CMK (cell line): ENCODE data around the gene SGPL1.

Experiments used
- DNase-seq: peaks from one replicate; pipeline ENCODE4 v3.0.0-alpha.2; 2010; ENCODE audit warnings: low read depth

SGPL1 gene

DNA sequence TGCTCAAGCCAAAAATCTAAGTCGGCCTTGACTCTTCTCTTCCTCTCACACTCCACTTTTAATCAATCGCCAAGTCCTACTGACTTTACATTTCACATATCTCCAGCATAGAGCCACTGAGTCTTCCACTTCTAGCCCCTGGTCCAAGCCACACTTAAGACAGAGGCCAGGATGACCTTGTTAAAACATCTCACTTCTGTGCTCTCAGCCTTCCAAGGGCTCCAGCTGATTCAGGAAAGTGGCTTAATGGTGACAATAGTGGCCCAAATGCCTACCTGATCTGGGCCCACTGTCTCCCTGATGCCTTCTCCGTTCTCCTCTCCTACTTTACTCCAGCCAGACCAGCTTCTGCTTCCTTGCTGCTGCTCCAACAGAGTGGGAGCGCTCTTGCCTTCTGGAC is 35.0 kb upstream of the SGPL1 start:
- no peak for DNase-seq

DNA sequence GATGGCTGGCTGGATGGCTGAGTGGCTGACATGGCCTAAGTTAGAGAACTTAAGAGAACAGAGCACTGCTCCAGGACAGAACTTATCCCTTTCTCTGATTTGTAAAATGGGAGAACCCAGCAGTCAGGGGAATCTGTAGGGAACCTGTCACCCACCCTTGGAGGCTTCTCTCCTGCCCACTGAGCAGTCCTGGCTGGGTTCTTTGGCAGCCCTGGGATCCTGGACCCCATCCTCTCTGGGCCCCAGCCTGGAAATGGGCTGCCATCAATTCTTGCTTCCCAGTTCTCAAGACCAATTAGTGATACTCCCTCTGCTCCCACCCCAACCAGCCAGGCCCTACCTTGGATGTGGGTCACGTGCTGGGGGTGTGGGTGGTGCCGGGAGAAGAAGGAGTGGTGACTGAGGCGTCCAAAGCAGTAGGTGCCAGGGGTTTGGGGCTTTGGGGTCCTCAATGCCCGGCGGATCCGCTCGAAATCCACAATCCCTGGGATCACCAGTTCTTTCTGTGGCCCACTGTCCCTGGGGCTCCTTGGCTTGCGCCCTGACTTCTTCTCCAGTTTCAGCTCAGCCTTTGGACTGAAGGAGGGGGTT is 34.2 kb upstream of the SGPL1 start:
- no peak for DNase-seq

DNA sequence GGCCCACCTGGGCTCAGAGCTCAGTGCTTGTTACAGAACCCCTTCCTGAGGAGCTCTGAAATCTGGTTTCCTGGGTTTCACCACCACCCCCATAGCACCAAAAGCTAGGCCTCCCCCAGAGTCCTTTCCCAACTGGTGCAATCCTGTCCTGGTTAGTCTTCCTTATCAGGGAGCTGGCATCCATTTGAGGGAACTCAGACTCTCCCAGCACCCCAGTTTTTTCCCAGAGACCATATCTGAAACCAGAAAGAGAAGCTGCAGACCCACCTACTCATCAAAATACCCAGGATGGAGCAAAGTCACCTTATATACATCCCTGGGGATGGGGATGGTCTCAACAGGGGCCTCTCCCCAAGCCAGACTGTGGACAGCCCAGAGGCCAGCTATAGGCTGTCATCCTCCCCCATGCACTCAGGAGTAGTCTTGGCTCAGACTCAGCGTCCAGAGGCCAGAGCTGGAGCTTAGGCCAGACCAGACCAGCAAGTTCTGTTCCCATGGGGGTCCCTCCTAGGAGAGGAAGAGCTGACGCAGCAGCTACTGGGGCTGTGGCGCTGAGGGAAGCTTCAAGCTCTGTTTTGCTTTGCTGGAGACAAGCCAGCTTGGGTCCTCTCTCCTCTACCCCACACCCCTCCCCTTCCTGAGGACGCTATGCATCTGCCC is 33.5 kb upstream of the SGPL1 start:
- DNase-seq, result no peak

DNA sequence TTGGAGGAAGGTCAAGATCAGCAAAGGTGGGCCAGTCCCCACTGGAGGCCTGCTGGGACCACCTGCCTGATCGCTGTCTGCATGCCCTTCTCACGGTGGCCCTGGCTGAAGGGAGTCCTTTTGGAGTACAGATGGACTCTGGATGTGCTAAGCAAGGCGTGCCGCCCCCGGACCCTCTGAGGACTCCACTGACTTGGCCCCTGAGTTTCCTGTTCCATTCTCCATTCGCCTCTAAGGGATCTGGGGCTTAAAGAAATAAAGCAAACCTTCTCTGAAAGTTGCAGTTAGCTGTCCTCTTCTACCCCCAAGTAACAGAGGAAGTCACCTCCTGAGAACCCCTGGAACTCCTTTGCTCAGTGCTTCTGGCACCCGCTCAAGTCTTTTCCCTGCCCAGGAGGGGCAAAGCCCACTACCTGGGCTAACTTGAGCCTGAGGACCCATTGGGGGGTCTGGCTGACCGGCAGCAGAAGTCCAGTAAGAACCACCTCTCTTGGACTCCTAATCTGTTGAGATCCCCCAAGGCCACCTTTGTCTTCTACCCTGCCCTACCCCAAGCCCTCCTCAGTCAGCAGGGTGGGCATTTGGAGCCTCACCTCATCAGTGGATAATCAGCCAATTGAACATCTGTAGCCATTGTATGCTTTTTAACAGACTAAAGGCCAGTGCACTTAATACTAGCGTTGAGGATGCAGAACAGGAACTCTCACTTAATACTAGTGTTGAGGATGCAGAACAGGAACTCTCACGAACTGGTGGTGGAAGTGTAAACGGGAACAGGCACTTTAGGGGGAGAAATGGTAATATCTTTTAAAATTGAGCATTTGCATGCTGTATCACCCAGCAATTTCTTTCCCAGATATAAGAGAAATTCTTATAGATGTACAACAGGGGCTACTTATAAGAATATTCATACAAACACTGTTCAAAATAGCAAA is 32.7 kb upstream of the SGPL1 start:
- no peak for DNase-seq

DNA sequence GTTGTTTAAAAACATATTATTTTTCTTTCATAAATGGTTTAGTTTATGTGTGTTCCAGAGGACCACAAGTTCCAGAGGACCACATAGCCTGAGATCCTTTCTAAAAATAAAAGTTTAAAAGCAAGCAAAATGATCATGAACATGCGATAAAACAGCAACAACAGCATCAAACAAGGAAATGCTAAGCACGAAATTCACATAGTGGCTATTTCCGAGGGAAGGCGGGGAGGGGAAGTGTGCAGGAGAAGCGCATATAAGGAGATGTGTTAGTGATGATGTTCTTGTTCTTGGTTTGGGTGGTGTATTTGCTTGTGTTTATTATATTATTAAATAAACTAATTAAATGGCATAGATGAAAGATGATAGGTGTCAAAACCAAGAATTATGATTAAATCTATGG is 31.7 kb upstream of the SGPL1 start:
- DNase-seq, result no peak

DNA sequence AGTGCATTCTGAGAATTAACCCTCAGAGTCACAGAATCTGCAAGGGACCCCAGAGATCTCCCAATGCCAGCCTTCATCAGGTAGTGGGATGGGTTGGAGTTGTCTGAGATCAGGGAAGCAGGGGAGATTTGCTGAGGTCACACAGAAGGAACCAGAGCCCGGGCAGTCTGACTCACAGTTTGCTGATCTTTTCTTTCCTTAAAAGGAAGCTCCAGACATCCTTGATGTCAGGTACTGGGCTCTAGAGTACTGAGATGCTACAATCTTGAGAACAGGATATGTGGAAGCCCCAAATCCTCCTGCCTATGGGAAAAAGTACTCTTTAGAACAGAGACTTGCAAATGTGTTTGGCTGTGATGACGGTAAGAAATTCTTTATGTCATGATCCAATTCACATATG is 31.3 kb upstream of the SGPL1 start:
- no peak for DNase-seq

DNA sequence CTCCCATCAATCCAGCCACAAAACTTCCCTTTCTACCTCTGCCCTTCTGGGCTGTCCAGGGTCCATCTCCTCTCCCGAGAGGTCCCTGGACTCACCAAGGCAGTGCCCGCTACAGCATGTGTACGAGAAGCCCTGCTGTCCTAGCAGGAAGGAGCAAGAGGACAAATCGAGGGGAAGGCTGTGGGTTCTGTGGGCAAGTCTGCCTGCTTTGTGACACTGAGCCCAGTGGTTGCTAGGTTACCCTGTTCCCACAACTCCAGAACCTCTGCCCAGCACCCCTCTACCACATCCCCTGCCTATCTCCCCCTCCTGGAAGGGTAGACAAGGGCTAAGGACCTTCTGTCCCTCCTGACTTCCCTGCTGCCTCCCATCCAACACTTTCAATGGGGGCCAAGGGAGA is 30.6 kb upstream of the SGPL1 start, which contains the start of gene TBATA:
Gene TBATA (minus strand): TSS at position 188 of the 400 bp plus-strand sequence. CDS start 1,998 bp downstream, outside the sequence.
- peak; percentile 76 for DNase-seq

DNA sequence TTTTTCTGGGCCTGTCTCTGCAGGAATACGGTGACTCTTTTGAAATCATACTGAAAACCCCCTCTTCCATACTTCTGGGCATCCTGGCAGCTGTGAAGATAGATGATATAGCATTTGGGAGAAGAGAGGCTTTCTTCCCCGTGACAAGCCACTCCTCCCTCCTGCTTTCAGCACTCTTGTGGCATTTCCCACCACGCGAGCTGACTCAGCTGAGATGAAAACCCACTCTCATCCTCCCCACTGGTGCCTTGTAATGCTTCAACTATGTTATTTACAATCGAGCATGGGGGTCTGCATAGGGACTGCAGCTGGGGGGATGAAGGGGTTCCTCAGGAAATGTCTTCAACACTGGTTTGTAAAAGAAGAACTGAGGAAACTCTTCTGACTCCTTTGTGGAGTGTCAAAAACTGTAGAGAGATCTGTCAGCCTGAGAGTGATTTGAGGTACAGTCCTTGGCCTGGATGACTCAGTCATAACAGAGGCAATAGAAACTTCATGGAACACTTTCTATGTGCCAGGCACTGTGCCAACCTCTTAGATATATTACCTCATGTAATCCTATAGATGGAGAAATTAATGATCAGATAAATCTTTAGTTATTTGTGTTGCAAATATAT is 28.8 kb upstream of the SGPL1 start:
- DNase-seq, result no peak

DNA sequence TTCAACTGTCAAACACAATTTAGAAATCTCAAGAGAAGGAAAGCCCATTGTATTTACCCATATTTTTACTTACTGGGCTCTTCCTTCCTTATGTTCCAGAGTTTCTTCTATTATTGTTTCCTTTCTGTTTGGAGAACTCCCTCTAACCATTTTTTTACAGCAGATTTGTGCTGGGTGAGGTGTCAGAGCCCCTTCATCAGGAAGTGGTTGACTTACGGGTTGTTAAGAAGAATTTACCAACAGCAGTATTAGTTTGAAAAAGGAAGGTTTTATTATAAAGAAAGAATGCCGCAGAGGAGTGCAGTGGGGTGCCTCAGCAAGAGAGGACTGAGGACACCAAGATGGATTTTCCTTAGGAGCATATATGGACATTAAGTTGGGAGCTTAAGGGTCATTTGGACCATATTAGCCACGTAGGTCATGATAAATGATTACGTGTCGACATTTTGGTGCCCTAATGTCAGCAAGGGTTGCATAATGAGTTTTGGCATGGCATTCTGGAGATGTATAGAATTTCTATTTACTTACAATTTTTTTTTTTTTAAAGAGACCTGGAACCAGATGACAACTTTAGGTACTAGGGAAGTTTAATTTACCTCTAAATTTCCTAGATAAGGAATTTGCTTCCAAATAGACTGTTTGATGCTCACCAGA is 24.2 kb upstream of the SGPL1 start:
- no peak for DNase-seq

DNA sequence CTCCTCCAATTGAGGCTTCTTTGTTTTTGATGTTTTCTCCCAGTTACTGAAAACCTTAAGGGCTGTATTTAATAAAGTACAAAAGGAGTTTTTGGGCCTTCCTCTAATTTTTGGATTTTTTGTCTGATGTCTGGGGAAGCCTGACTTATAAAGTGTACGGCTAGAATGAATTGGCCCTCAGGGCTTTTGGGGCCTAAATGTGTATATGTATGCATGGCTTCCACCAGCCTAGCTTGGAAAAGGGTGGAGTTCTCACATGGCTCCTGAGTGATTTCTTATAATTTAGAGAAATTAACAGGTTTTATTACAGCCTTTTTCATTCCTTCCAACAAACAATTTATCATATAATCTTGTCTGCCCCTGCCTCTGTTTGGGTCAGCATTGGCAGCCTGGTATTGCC is 20.1 kb upstream of the SGPL1 start:
- no peak for DNase-seq

DNA sequence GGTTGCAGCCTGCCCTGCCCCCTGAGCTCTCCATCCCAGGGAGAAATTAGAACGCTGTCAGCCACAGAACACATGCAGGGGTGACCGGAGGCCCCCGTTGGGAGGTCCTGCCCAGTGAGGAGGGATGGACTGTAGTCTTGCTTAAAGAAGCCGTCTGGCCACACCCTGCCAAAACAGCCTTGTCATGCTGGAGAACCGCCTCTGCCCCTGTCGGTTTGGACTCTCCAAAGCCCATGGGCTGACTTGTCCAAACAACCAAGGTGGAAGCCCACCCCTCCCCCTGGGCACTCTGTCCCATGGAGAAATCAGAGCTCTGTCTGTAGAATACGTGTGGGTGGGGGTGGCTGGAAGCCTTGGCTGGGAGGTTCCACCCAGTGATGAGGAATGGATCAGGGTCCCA is 17.9 kb upstream of the SGPL1 start:
- DNase-seq, result no peak

DNA sequence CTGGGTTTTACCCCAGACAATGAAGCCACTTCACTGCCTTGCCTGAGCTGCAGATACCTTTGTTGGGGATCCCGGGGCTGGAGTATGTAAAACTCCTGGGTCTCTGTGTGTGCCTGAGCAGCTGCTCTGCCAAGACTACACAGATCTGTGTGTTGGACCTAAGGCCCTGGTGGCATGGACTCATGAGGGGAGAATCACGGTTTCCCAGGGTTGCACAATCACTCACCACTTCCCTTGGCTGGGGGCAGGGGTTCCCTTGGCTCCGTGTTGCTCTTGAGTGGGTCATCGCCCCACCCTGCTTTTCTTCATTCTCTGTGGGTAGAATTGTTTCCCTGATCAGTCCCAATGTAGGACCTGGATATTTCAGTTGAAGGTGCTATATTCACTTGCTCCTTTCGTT is 16.6 kb upstream of the SGPL1 start:
- no peak for DNase-seq

DNA sequence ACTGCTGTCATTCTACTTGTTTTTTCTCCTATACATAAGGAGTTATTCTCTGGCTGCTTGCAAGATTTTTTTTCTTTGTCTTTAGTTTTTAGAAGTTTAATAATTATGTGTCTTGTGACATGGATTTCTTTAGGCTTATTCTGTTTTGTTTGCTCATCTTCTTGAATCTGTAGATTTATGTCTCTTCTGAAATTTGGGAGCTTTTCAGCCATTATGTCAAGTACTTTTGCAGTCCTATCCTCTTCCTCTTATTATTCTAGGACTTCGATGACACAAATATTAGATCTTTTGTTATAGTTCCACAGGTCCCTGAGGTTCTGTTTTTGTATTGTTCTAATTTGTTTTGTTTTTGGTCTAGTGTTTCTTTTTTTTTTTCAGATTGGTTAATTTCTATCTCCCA is 13.9 kb upstream of the SGPL1 start:
- no peak for DNase-seq

DNA sequence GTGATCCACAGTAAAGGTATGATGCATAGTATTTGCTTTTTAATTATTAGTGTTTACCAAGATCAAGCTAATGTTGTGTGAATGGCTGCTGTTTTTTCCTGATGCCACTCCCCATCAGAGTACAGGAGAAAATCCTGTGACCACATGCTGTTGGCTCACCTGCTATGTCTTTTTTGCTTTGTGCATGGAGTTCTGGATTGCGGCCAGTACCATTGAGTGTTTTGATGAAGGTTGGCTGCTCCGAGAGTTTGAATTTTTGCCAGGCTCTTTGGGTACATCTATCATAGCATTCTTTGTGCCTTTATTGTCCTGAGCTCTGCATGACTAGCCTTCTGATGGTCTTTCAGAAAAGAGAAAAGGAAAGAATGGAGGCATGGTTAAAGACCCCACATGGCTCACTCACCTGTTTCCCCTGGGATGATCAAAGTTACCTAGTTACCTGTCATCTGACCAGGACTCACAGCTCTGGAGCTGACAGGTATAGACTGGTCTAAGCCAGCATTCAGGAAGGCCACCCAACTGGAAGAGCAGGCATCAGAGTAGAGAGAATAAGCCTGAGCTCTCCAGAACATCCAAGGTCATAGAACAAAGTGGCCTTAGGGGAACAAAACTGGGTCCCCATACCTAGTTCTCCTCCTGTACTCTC is 11.8 kb upstream of the SGPL1 start:
- no peak for DNase-seq

DNA sequence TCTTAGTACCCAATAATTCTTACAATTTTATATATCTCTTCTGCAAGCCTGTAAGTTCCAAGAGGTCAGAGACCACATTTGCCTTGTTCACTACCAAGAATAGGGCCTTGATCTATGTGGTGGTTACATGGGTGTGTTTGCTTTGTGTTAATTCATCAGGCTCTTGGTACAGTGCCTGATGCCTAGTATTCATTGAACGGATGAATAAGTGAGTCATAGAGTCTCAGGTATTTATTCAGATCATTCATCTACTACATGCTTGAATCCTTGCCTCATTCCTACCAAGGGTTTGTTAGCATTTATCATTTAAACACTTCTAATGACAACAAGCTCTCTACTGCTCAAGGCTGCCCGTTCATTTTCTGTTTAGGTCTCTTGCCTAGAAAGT is 11.3 kb upstream of the SGPL1 start:
- no peak for DNase-seq

DNA sequence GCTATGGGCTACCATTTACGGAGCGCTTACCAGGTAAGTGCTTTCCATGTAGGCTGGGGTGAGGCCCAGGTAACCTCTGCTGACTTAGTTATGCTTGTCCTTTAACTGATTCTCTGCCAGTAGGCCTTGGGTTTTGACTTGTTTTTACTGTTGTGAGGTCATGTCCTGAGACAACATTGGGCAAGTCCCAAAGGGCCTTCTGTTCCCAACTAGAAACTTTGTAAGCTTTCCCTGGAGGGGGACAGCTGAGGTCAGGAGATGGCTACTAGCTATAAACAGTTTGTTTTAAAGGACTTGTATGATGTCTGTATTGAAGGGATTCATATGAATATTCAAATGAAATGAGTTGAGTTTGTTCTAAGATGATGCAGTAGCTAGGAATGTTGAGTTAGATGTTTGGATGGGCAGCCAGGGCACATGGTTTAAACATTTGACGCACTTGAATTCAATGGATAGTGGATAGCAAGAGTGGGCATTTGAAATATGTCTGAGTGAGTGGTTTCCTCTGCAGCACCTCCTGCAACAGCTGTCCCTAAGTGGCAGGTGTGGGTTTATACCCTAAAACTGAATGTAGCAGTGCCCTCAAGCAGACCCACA is 10.0 kb upstream of the SGPL1 start:
- DNase-seq, result no peak

DNA sequence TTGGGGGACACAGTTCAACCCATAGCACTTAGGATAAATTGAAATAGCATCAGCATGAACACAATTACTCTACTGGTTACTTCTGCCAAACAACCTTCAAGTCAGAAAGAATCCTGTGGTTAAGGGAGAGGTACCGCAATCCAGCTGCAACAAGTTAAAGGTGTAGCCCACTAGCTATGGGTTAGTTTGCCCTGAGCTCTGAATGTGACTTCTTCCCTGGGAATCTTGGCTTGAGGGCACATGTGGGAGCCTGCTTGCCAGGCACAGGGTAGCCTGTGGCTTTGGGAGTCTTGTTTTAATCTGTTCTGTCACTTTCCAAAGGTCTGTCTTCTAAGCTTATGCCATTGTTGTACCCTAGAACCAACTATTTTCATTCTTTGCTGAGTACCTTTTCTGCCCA is 8.9 kb upstream of the SGPL1 start:
- no peak for DNase-seq

DNA sequence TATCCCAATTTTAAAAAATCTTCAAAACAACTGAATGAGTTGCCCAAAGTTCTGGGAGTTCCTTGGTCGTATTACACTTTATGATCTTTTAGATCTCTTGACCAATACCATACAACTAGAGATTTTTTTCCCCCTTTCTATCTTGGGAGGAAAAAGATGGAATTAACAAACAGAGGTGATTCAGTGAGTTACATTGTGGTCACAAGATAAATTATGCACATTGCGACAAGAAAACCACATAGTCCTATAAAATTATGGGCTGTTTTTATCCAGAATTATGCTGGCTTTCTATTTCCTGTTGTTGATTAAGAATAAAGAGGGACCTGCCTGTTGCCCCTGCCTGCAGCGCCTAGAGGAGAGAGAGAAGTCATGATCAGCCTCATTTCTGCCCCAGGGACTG is 8.2 kb upstream of the SGPL1 start:
- DNase-seq, result no peak

DNA sequence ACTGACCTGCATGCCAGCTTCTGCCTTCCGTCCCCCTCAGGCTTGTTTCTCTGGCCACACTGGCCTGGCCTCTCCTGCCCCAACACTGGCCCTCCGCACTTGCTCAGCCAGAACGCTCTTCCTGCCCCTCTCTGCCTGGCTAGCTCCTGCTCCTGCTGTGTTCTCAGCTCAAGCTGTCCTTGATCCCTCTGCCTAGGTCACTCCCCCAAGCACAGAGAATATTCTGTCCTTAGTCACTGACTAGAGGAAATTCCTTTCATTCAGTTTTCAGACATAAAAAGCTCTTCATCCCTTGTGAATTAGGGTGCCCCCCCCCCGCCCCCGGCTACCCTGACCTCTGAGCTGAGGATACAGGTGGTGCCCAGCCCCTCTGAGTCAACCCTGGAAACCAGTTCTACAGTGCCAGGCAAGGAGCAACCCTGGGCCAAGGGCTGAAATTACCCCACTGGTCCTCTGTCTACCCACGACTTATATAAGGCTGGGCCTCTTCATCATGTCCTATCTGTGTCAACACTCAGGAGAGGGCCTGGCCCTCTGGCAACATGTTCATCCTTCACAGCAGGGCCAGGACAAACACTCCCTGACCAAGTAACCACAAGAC is 6.6 kb upstream of the SGPL1 start:
- DNase-seq, result no peak

DNA sequence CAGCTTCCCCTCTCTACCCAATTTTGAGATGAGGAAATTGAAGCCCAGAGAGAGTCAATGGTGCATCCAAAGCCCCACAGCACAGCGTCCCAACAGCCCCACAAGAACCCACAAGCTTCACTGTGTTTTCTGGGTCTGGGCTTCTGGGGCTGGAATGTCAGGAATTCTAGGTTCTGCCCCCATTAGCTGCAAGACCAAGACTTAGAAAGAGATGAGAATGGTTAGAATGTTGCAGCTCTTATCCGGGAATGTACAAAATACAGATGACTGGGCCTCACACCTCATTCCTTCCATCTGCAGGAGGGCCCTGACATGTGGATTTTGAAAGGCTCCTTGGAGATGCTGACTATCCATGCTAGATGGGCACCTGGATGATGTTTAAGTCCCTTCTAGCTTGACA is 6.0 kb upstream of the SGPL1 start:
- no peak for DNase-seq

DNA sequence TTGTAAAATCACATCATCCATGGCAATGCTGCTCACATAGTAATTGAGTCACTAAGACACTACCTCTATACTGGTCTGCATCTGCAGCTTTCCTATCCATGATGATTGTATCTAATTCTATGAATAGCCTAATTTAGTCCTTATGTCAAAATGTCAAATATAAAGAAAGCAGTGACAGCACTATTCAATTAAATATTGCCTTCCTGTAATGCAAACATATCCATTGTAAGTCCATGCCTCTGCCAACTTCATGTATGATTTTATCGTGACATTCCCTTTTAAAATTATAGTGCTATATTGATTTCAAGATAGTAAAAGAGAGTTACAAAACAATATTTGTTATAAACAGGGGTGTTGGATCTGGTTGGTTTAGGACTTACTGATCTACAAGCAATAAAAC is 4.8 kb upstream of the SGPL1 start:
- DNase-seq, result no peak
